GM18499 (cell line): ENCODE results near the gene RBM12.
"Not testable (repeated sequence)": the region's sequence is repeated elsewhere in the genome, so short reads cannot be mapped to it uniquely, and the experiment has no call there.

Experiments
- ATAC-seq: cut with Tn5 transposase; IDR thresholded peaks from one replicate; pipeline ENCODE4 v1.9.1; 2021; ENCODE audit warnings: moderate number of reproducible peaks; ENCODE audit not compliant: insufficient read depth, unreplicated experiment

The RBM12 gene, protein sequence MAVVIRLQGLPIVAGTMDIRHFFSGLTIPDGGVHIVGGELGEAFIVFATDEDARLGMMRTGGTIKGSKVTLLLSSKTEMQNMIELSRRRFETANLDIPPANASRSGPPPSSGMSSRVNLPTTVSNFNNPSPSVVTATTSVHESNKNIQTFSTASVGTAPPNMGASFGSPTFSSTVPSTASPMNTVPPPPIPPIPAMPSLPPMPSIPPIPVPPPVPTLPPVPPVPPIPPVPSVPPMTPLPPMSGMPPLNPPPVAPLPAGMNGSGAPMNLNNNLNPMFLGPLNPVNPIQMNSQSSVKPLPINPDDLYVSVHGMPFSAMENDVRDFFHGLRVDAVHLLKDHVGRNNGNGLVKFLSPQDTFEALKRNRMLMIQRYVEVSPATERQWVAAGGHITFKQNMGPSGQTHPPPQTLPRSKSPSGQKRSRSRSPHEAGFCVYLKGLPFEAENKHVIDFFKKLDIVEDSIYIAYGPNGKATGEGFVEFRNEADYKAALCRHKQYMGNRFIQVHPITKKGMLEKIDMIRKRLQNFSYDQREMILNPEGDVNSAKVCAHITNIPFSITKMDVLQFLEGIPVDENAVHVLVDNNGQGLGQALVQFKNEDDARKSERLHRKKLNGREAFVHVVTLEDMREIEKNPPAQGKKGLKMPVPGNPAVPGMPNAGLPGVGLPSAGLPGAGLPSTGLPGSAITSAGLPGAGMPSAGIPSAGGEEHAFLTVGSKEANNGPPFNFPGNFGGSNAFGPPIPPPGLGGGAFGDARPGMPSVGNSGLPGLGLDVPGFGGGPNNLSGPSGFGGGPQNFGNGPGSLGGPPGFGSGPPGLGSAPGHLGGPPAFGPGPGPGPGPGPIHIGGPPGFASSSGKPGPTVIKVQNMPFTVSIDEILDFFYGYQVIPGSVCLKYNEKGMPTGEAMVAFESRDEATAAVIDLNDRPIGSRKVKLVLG

DNA sequence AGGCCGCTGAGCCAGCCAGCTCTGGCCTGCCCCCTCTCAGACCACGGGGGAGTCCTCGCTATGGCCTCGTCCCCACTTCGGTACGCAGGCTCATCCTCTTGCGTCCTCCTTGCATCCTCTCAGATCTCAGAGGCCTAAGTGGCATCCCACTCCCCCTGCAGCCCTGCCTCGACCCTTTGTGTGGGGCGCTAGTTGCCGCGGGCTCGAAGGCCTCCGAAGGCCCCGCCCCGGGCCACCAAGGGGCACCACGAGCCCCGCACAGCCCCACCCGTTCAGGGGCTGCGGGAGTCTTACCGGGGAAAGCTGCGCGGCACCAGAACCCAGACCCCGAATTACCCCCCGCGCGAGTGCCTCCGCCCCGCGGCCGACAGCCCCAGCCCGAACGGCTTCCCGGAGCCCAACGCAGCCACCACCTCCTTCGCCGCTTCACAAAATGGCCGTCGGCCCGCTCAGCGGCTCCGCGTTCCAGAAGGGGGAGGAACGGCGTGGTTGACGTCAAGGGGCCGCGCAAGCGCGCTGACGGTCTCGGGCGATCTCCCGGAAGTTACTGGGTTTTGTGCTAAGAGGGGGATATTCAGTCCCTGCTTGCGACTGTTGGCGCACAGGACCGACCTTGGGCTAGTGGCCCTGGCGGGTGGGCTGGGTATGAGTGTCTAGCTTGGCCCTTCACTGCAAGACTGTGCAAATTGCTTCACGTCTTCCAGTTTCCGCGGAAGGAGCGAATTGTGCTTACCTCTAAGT is at the start of gene RBM12, which contains the start of gene CPNE1:
TSS of gene RBM12 (minus strand) at position 435 of the 741 bp plus-strand sequence. CDS start 9,578 bp downstream, outside the sequence.
TSS of gene CPNE1 (minus strand) at position 435 of the 741 bp plus-strand sequence. CDS start 31,977 bp downstream, outside the sequence.
- ATAC-seq = peak; percentile 48

DNA sequence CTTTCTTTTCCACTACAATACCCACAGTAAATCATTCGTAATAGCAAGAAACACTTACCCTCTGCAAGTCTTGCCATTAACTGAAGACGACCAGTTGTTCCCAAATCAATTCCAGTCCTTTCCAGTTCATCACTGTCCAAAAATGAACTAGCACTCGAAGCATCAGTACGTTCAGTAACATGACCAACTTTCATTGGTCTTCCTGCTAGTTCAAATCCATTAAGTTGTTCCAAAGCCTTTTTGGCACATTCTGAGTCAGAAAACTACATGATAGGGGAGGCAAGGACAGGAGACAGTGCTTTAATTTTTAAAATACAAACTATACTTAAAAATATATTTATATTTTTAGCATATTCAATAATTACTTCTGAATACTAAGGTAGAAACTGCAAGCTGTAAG is 49.4 kb upstream of the RBM12 start:
- no peak for ATAC-seq

DNA sequence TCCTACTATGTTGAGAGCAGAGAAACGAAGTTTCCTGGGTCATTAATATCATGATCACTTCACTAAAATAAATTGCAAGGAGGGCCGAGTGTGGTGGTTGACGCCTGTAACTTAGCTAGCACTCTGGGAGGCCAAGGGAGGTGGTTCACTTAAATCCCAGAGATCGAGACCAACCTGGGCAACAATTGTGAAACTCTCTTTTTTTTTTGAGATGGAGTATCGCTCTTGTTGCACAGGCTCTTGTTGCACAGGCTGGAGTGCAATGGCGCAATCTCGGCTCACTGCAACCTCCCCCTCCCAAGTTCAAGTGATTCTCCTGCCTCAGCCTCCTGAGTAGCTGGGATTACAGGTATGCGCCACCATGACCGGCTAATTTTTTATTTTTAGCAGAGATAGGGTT is 48.4 kb upstream of the RBM12 start:
- ATAC-seq = not testable (repeated sequence)

DNA sequence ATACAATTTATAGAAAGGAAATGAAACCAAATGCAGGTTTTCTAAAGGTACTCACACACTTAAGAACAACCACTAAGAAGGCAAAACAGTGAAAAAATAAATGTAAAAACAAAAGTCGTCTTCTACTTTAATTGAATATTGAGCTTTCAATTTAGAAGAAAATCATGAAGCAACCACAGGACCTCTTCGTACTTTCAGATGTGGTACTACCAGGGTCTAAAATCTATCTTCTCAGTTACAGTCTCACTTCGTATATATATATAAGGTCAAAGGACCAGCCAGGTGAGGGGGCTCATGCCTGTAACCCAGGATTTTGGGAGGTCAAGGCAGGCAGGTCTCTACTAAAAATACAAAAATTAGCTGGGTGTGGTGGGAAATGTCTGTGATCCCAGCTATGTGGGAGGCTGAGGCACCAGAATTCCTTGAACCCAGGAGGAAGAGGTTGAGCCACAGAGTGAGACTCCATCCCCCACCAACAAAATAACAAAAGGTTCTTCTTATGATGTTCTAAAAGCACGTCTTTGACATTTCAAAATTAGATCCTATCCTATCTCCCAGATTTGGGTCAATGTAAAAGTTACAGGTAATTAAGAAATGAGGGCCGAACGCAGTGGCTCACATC is 47.0 kb upstream of the RBM12 start:
- ATAC-seq = no peak

DNA sequence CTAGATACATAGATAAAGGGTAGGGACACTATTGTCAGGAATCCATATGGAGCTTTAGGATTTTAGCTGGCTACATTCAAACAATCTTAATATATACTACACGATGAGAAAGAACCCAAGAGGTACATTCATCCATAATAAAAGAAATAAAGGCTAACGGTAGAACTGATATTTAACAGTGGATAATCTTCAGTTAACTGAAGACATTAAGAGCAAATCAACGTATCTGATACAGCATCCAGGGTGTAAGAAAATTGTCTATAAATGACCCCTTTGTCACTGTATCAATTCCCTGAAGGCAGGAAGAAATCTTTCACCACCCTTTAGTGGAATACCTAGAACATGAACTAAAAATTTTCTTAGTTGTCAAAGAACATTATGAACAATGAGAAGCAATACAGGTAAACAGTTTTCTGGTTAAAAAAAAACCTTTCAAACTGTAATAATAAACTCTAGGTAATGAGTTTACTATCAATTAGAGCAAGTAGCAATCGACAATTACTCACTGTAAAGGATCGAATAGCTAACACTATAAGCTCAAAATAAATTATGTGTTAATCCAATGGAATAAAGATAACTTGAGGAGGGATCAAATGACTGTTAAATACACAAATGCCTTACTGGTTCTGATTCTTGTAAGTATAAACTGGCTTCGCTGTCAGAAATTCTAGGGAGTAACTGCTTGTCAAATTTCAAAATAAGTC is 46.3 kb upstream of the RBM12 start:
- ATAC-seq = no peak

DNA sequence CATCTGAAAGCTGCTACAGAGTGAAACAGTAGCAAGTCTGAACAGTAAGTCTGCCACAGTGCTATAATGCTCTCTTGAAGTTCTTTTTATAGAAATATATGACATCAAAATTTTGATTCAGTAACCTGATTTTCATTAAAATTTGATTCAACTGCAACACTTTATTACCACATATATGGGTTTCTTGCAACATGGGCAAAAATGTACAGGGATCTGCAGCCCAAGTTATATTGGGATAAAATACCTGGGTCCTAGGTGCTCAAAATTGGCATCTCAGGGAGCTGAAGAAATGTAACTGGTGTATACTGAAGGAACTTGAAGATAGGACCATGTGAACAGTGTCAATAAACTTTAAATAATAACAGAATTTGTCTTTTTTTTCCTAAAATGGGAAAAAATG is 45.3 kb upstream of the RBM12 start:
- ATAC-seq = no peak

DNA sequence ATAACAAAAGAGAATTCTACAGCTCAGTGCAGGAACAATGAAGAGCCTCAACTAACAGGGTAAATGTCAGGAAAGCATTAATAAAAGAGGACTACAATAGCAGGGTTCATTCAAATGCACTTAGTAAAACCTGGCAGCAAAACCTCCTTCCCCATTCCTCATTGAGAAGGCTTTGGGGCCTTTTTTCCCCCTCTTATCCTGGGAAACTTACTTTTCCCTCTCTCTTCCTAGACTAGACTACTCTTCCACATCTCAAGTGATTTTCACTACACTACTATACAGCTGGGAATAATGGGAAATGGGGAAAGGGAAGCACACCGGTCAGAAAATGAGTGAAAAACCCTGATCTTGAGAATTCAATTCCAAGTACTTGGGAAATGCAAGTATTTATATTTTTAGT is 44.6 kb upstream of the RBM12 start:
- ATAC-seq = no peak

DNA sequence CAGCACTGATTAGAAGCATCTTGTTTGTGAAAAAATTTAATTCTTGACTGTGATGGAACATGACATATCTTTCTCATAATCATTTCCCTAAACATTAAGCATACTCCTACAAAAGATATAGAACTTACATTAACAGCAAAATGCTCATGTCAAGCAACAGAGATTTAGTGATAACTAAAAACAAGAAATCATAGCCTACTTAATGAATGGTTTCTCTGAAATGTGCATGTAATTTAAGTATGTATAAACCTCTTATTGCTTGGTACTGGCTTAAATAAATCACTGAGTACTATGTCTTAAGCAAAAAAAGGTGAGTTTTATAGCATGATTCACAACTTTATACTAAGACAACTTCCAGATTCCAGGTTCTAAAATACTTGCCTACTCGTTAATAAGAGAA is 43.8 kb upstream of the RBM12 start:
- ATAC-seq = no peak

DNA sequence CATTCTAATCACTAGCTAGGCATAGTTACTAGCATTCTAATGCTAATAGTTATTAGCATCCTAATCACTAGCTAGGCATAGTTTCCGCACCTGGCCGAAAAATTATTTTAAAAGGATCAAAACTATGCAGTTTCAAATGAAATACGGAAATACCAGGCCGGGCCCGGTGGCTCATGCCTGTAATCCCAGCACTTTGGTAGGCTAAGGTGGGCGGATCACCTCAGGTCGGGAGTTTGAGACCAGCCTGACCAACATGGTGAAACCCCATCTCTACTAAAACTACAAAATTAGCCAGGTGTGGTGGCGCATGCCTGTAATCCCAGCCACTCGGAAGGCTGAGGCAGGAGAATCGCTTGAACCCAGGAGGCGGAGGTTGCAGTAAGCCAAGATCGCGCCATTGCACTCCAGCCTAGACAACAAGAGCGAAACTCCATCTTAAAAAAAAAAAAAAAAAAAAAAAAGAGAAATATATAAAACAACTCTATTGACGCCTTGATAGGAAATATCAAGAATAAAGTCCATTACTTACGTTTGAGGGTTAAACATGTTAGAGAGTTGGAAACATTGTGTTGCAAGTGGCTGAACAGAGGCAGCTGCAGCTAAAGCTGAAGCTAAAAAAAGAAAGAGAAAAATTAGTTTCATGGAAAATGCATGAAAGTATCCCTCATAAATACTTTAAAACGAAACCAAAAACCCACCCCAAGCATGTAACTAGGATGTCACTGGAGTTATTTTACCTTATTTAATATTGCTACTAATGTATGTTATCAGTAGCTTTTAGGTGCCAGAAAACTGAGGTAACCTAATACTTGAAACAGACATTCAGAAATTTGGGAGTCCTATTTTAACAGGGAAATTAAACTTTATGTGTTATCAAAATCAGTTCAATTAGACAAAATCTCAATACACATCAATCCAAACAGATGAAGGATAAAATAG is 42.2 kb upstream of the RBM12 start:
- ATAC-seq = not testable (repeated sequence)

DNA sequence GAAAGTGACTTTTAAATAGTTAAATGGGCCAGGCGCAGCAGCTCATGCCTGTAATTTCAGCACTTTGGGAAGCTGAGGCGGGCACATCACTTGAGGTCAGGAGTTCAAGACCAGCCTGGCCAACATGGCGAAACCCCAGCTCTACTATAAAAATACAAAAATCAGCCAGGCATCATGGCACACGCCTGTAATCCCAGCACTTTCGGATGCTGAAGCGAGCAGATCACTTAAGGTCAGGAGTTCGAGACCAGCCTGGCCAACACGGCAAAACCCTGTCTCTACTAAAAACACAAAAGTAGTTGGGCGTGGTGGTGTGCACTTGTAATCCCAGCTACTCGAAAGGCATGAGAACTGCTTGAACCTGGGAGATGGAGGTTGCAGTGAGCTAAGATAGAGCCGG is 41.2 kb upstream of the RBM12 start:
- ATAC-seq = not testable (repeated sequence)

DNA sequence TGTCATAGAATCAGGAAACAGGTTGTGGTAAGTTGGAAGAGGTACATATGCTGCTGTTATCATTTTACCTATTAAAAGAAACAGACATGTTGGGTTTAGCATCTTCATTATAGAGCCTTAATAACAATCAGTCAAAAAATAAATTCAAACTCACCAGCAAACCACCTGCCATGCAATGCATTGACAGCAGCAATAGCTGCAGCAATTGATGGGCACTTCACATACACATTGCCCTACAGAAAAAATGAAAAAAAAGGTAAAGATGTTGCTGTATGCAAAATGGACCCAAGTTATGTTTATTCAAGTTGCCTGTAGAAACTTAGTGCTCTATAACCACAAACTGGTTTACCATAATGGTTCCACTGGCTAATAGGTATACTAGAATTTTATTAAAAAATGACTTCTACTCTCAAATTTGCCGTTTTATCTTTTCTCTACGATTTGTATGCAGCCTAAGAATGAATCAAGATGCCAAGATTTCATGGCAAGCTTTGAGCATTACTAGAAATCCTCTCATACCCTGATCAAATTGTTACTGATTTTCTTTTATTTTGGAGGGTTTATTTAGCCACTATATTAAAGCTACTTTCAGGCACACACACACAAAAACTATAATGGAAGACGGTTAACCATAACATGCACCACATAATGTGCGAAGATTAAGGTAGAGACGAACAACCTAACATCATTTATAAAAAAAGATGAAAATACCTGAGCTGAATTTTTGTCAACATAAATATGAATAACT is 40.0 kb upstream of the RBM12 start:
- ATAC-seq = no peak

DNA sequence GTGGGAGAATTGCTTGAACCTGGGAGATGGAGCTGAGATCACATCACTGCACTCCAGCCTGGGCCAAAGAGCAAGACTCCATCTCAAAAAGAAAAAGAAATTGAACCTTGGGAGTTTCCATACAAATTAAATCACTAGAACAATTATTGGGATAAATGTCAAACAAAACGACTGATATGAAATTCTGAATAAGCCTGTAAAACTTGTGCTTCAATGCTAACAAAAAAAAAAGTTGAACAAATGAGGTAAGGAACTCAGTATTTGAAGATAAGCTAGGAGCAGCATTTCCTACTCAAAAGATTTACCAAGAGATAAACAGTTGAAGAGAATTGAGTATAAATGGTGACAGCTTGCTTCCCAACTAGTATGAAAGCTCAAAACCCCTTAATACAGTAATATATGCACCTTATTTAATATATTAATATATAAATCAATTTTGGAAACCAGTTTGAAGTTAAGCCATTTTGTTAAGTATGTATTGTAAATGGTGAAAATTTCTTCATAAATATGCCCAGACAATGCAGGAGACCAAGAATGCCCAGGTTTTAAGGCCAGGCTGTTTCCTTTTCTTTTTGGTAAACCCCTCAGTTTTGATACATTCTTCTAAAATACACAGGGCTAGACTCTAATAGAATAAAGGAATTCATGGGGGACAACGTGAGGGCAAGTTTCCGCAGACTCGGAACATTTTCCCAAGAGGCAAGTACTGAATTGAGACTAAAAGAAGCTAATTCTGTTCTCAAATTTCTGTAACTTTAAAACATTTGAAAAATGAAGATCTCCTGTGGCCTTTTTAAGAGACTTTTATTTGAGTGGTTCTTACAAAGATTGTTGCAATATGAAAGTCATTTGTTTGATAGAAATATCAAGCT is 38.4 kb upstream of the RBM12 start:
- ATAC-seq = no peak

DNA sequence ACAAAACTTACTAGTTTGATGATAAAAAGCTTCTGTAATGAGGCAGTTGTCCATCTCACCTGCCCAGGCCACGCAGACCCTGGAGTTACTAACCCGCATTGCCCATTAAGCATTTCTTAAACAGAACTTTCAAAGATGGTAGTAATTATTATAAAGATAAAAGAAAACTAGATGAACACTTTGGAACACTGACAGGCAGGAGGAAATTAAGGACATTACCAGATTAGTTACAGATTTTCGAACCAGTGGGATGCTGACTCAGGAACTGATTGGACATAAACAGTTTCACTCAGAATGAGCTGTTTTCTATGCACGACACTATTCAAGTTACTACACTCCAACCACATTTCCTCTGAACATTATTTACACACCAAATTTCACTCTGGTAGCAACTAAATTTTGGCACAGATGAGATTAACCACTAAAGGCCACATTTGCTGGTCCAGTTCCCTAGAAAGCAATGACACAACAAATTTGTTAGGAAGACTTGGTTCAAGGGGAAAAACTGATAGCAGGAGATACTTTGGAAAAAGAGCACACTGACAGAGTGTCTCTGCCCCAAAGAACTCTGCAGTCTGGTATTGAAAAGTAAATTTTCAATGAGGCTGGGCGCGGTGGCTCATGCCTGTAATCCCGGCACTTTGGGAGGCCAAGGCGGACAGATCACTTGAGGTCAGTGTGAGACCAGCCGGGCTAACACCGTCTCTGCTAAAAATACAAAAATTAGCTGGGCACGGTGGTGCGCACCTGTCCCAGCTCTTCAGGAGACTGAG is 37.5 kb upstream of the RBM12 start:
- no peak for ATAC-seq

DNA sequence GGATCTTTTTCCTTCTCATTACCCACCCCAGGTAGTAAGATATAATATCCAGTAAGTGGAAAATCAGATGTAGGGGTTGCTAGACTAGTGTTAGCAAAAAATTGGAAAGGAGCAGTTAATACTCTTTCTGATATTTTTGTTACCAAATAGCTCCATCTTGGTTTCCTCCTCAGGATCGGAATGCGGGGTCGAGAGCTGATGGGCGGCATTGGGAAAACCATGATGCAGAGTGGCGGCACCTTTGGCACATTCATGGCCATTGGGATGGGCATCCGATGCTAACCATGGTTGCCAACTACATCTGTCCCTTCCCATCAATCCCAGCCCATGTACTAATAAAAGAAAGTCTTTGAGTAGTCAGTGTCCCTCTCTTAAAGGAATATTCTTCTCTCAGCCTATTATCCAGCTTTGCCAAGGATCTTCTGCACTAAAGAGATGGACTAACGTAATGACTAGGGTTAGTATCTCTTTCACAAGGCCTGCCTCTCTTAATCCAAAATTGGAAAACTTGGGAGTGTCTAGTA is 36.0 kb upstream of the RBM12 start:
- ATAC-seq = no peak

DNA sequence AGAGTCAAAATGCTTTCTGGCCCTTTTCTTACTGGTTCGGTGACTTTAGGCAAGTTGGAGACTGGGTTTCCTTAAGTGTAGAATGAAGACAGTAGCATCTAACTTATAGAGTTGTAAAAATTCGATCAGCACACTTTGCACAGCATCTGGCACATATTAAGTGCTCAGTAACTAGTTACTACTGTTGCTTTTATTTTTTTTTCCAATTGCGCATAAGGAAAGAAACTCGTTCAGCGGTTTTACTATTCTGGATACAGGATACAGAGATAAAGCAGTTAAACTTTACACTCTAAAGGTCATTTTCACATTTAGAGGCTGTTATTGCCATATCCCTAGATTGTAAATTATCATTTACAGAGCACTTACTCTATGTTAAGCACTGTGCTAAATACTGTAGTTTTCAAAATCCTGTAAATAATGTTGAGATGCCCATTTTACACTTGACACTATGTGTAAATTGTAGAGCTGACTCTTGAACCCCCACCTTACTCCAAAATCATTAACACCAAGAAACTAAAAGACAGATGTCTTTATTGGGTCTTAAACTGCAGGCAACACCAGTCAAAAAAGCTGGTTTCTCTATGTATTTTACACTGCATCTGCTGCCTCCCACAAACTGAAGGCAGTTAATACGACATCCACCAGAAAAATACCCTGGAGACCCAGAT is 35.4 kb upstream of the RBM12 start:
- no peak for ATAC-seq
